Dermis lymphatic vessel endothelial cell (primary cell): ENCODE measurements around the gene MAP3K15. TPM values are rescaled to one million over a fixed set of nuclear protein-coding genes. Genes with fewer than 3 reads are reported as not detected.

Source experiments
- total RNA-seq: library from RNA; depleted of rRNA; stranded (reverse); fragments of >200 nt; gene quantifications from 2 replicates; pipeline ENCODE4 v1.2.1, GENCODE V29; 2014

Gene MAP3K15, protein sequence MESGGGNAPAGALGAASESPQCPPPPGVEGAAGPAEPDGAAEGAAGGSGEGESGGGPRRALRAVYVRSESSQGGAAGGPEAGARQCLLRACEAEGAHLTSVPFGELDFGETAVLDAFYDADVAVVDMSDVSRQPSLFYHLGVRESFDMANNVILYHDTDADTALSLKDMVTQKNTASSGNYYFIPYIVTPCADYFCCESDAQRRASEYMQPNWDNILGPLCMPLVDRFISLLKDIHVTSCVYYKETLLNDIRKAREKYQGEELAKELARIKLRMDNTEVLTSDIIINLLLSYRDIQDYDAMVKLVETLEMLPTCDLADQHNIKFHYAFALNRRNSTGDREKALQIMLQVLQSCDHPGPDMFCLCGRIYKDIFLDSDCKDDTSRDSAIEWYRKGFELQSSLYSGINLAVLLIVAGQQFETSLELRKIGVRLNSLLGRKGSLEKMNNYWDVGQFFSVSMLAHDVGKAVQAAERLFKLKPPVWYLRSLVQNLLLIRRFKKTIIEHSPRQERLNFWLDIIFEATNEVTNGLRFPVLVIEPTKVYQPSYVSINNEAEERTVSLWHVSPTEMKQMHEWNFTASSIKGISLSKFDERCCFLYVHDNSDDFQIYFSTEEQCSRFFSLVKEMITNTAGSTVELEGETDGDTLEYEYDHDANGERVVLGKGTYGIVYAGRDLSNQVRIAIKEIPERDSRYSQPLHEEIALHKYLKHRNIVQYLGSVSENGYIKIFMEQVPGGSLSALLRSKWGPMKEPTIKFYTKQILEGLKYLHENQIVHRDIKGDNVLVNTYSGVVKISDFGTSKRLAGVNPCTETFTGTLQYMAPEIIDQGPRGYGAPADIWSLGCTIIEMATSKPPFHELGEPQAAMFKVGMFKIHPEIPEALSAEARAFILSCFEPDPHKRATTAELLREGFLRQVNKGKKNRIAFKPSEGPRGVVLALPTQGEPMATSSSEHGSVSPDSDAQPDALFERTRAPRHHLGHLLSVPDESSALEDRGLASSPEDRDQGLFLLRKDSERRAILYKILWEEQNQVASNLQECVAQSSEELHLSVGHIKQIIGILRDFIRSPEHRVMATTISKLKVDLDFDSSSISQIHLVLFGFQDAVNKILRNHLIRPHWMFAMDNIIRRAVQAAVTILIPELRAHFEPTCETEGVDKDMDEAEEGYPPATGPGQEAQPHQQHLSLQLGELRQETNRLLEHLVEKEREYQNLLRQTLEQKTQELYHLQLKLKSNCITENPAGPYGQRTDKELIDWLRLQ (N-terminal part only)
- total RNA-seq = 0.09 and 0.22 TPM in 2 replicates

DNA sequence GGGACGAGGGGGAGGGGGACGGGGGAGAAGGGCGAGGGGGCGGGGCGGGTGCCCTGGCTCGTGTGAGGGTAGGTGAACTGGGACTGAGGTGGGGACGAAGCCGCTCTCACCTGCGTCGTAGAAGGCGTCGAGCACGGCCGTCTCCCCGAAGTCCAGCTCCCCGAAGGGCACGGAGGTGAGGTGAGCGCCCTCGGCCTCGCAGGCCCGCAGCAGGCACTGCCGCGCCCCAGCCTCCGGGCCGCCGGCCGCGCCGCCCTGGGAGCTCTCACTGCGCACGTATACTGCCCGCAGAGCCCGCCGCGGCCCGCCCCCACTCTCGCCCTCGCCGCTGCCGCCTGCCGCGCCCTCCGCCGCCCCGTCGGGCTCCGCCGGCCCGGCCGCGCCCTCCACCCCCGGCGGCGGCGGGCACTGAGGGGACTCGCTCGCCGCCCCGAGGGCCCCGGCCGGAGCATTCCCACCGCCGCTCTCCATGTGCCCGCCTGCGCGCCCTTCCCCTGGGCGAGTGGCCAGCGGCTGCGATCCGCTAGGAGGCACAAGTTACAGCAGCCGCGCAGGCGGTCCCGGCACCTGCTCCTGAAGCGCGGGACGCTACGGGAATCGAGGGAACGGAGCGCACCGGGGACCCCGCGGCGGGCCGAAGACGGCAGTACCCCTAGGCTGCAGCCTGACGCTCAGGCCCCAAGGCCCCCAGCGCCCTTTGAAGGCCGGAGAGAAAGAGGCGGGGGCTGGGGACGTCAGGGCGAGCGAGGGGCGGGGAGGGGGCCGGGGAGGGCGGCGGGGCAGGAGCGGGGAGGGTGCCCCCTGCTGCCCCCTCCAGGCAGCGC, at the start of gene MAP3K15:
Gene MAP3K15, minus strand, starts transcription at position 718 of the 824 bp plus-strand sequence. Its CDS starts 247 bp downstream, at position 471.

DNA sequence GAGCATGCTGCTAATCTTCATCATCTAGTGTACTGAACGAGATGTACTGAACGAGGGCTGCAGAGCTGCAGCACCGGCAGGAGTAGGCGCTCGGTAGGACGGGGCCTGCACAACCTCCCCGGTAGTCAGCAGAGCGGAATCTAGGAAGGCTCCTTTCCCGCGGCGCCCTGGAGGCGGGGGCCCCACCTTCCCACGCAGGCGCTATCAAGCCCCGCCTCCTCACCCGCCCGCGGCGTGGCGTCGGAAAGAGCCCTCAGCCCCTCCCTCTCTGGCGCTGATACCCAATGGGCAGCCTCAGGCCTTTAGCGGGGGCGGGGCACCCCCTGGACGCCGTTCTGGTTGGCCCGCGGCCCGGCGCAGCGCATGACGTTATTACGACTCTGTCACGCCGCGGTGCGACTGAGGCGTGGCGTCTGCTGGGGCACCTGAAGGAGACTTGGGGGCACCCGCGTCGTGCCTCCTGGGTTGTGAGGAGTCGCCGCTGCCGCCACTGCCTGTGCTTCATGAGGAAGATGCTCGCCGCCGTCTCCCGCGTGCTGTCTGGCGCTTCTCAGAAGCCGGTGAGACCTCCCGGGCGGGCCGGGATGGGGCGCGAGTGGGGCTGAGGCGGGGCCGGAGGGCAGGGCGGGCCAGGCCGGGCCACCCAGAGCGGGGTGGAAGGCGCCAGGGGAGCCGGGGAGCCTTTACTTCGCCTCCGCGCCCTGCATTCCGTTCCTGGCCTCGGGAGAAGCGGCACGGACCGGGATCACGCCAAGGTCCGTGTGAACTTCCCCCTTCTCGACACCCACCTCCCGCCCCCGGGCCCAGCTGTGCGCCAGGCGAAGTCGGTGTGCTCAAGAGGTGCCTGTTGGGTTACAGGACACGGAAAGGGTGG, 171.5 kb downstream of the MAP3K15 start, which contains the start of gene PDHA1:
Gene PDHA1, plus strand, starts transcription at position 393 of the 874 bp plus-strand sequence. Its CDS starts 111 bp downstream, at position 504.

Other genes with a start within 250 kb of the MAP3K15 start
- gene PDHA1, start 171.6 kb downstream of the MAP3K15 start, total RNA-seq = 55.7 and 85.4 TPM in 2 replicates